IMR-90 (cell line): Measurements from ENCODE around the gene FRMD4B.

Experiments used
- CTCF ChIP-seq: conservative IDR thresholded peaks from 2 replicates; pipeline ENCODE4 v1.5.1; 2012; ENCODE audit warnings: mild to moderate bottlenecking, low read depth, low read length, improper control_type of control experiment
- FOS ChIP-seq: fragments of 150-350 bp; IDR thresholded peaks from 2 replicates; pipeline ENCODE4 v1.6.1; 2016; ENCODE audit warnings: low read depth, low read length
- POLR2A ChIP-seq: IDR thresholded peaks from 2 replicates; pipeline ENCODE4 v1.6.1; 2012; ENCODE audit warnings: mild to moderate bottlenecking, low read depth, low read length

DNA sequence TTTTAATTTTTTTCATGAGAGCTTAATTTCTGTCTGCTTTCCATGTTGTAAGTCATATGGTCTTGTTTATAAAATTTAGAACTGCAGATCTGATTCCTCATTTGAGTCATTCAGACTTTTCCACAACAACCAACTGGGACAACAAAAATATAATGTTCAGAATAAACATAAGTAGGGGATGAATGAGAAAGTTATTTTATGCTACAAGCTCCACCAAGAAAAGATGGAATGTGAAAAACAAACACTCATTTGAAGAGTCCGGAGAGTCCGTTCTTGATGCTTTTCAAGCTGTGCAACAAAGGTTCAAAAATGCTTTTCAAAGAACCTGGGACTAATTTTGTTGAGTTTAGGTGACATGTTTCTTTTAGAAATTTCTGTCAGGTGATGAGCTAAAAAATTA, 9.2 kb downstream of the FRMD4B start:
- no peak for TF ChIP-seq CTCF
- no peak for TF ChIP-seq POLR2A
- TF ChIP-seq FOS: no peak
